Posterior cingulate gyrus (tissue), 11 donors: ENCODE results near the gene CCS.
"Not testable (repeated sequence)": the region's sequence is repeated elsewhere in the genome, so short reads cannot be mapped to it uniquely, and the experiment has no call there.

Experiments used
- DNase-seq, 10 donors: peaks; one replicate each; pipeline versions ENCODE4 v3.0.0 to v3.0.0-alpha.2; 2020 to 2021; ENCODE audit warnings: mixed read lengths in 3 of 10
- intact Hi-C: fragments of 100-400 bp; cut with DNase I; formaldehyde crosslinking; loops from one replicate; pipeline ENCODE4 v1.15.1; 2023

CCS gene

GRCh38 chr11:66586136-66586535, 6.8 kb upstream of the CCS start:
- no peak for DNase-seq
- intact Hi-C loops: no loop called here

- peak in 1 of 10 donors; percentile 10 for DNase-seq
- intact Hi-C loops: not testable (repeated sequence)
These were observed 3.7 kb upstream of the CCS start for GRCh38 chr11:66589315-66589714.

GRCh38 chr11:66589996-66590675, 2.8 kb upstream of the CCS start:
- intact Hi-C loops: no loop called here
- peak in 1 of 10 donors; percentile 5 for DNase-seq

GRCh38 chr11:66591175-66591574, 1.8 kb upstream of the CCS start:
- intact Hi-C loops: no loop called here
- no peak for DNase-seq

GRCh38 chr11:66593303-66593635, 284 bp downstream of the CCS start:
- intact Hi-C loops: loop anchor here (2.0 kb wide), 2 partner anchors 24 to 46 kb away; partner anchors contain the start of genes RBM14 and RBM4
- DNase-seq: no peak

GRCh38 chr11:66593650-66594049, 665 bp downstream of the CCS start:
- no peak for DNase-seq
- intact Hi-C loops: loop anchor here (2.0 kb wide), 2 partner anchors 23 to 45 kb away; partner anchors contain the start of genes RBM14 and RBM4

GRCh38 chr11:66595245-66595904, 2.4 kb downstream of the CCS start:
- intact Hi-C loops: no loop called here
- peak in 1 of 10 donors; percentile 81 for DNase-seq

GRCh38 chr11:66598993-66599392, 6.0 kb downstream of the CCS start:
- DNase-seq: no peak
- intact Hi-C loops: no loop called here

- DNase-seq: no peak
- intact Hi-C loops: no loop called here
These were observed 7.2 kb downstream of the CCS start for GRCh38 chr11:66600219-66600618.

GRCh38 chr11:66600631-66601233, 7.7 kb downstream of the CCS start:
- intact Hi-C loops: no loop called here
- DNase-seq: no peak

- no peak for DNase-seq
- intact Hi-C loops: no loop called here
These were observed 10.1 kb downstream of the CCS start for GRCh38 chr11:66603072-66603471.

GRCh38 chr11:66604155-66604554, 11.2 kb downstream of the CCS start:
- no peak for DNase-seq
- intact Hi-C loops: no loop called here

GRCh38 chr11:66606608-66607007, 13.6 kb downstream of the CCS start:
- intact Hi-C loops, DNase-seq: not testable (repeated sequence)

GRCh38 chr11:66607126-66607834, 14.3 kb downstream of the CCS start:
- intact Hi-C loops: no loop called here
- DNase-seq: peak in 4 of 10 donors; percentile 14 to 78 (median 43)

GRCh38 chr11:66609721-66610617, 17.0 kb downstream of the CCS start:
- intact Hi-C loops: no loop called here
- no peak for DNase-seq

GRCh38 chr11:66612458-66612857, 19.5 kb downstream of the CCS start:
- intact Hi-C loops: no loop called here
- no peak for DNase-seq

- intact Hi-C loops: no loop called here
- peak in 2 of 10 donors; percentile 46 to 55 for DNase-seq
These were observed 21.1 kb downstream of the CCS start for GRCh38 chr11:66614073-66614472.

- peak; percentile 97 to 100 (median 98) for DNase-seq
- intact Hi-C loops: loop anchor here (1.0 to 2.0 kb wide), 3 partner anchors 22 to 61 kb away; partner anchors contain the start of genes CCDC87, CCS, RBM4 and RBM4B
These were observed 23.6 kb downstream of the CCS start, which contains the start of gene RBM14 for GRCh38 chr11:66616379-66617154. TSS of gene RBM14 (plus strand) at chr11:66616630. CDS start at chr11:66616721, 91 bp downstream.
